ENCODE measurements around the gene PNMA6A. TPM values are rescaled to one million over a fixed set of nuclear protein-coding genes. Genes with fewer than 3 reads are reported as not detected.

The PNMA6A gene
- total and polyA plus RNA-seq, 2 of the 4 experiments (the other 2 are of a cell fraction), result 0.18 to 0.21 TPM

GRCh38 chrX:153060095-153060445 is 12.2 kb upstream of the PNMA6A start:
- peaks cover 17% of the 10 kb centered on the region for H3K27me3 ChIP-seq (ENCODE audit: control insufficient read depth, insufficient read depth, low read length)
- H3K27ac ChIP-seq (ENCODE audit: insufficient read depth, low read length), result no peak overlapping the region
- H2AK9ac ChIP-seq (replicated peaks; ENCODE audit: low read depth, low read length, poor library complexity), result no peak overlapping the region
- dilution Hi-C loops (cut with HindIII; ENCODE audit: low sequenced_read_pairs, unreplicated experiment), result no loop called here
- no peak overlapping the region for H2AFZ ChIP-seq (replicated peaks; ENCODE audit: low read length, poor library complexity)
- no peak overlapping the region for H3K14ac ChIP-seq (replicated peaks; ENCODE audit: low read depth, low read length)
- H2BK120ac ChIP-seq (ENCODE audit: low read depth, low read length), result no peak overlapping the region
- DNase-seq (no peak), ATAC-seq (ENCODE audit: low read depth) (no peak)
- no peak overlapping the region for H3K9ac ChIP-seq (ENCODE audit: low read depth, low read length)
- no peak overlapping the region for H4K8ac ChIP-seq (ENCODE audit: low read depth in 2 of 2, low read length in 2 of 2)
- H4K20me1 ChIP-seq (ENCODE audit: insufficient read depth, low read length), result no peaks in the 10 kb centered on the region
- H3K18ac ChIP-seq (ENCODE audit: low read depth, low read length), result no peak overlapping the region
- in situ Hi-C loops (cut with MboI; ENCODE audit: low sequenced_read_pairs), result no loop called here
- H3K36me3 ChIP-seq (ENCODE audit: control insufficient read depth, insufficient read depth, low read length), result no peaks in the 10 kb centered on the region
- ChIA-PET CTCF (interaction anchor here (0.5 kb wide), 1 partner anchor 130 kb away, joined by 3 read pairs; no protein-coding TSS in a partner anchor), POLR2A (ENCODE audit: unreplicated experiment) (no interaction called here)
- no peak overlapping the region for H2BK20ac ChIP-seq (ENCODE audit: low read depth, low read length)
- H3K4me1 ChIP-seq (ENCODE audit: control insufficient read depth, insufficient read depth, low read length), result peaks cover 1% of the 10 kb centered on the region; the same call in 1 of the 2 replicates
- H3K79me1 ChIP-seq (ENCODE audit: low read depth in 1 of 2, low read length in 2 of 2), result no peaks in the 10 kb centered on the region
- no peak overlapping the region for H3K56ac ChIP-seq (ENCODE audit: extremely low read depth, insufficient read depth, low read length)
- peaks cover 4% of the 10 kb centered on the region; the same call in 1 of the 2 replicates for H3K9me3 ChIP-seq (ENCODE audit: control insufficient read depth, insufficient read depth, low read length)
- H2AK5ac ChIP-seq (ENCODE audit: low read depth, low read length), result no peak overlapping the region
- no CpG with 5 or more reads among the region's 8 CpGs for WGBS, 2 experiments (ENCODE audit: extremely low coverage in 2 of 2, insufficient read length in 1 of 2)
- no peak overlapping the region for H3K4me3 ChIP-seq (ENCODE audit: insufficient read depth, low read depth, low read length)
- no peak overlapping the region for H3K4me2 ChIP-seq (ENCODE audit: low read depth, low read length)
- H2BK5ac ChIP-seq (ENCODE audit: low read depth, low read length, poor library complexity, severe bottlenecking), result no peak overlapping the region
- TF ChIP-seq MAFK (IDR thresholded peaks at IDR 0.05; ENCODE audit: low read depth, low read length) (no peak), SMC3 (IDR thresholded peaks at IDR 0.05; ENCODE audit: low read depth, low read length) (no peak), MAZ (IDR thresholded peaks at IDR 0.05; ENCODE audit: borderline replicate concordance, low read depth, low read length) (no peak), RCOR1 (IDR thresholded peaks at IDR 0.05; ENCODE audit: insufficient replicate concordance, low read length) (no peak), CEBPB (IDR thresholded peaks at IDR 0.05; ENCODE audit: low read depth, low read length) (no peak), FOS (IDR thresholded peaks at IDR 0.05; ENCODE audit: low read depth, low read length) (no peak), MXI1 (IDR thresholded peaks at IDR 0.05; ENCODE audit: borderline replicate concordance, low read depth, low read length) (no peak), CHD1 (IDR thresholded peaks at IDR 0.05; ENCODE audit: low read depth, low read length) (no peak), ELK1 (IDR thresholded peaks at IDR 0.05; ENCODE audit: borderline replicate concordance, low read depth, low read length) (no peak), RFX5 (IDR thresholded peaks at IDR 0.05; ENCODE audit: low read depth, low read length) (no peak), NFE2L2 (IDR thresholded peaks at IDR 0.05; ENCODE audit: low read depth, low read length) (no peak), BHLHE40 (IDR thresholded peaks at IDR 0.05; ENCODE audit: low read depth, low read length) (no peak), POLR2A (IDR thresholded peaks at IDR 0.05; ENCODE audit: low read depth, low read length) (no peak), USF2 (IDR thresholded peaks at IDR 0.05; ENCODE audit: low read depth, low read length) (no peak), RAD21 (IDR thresholded peaks at IDR 0.05; ENCODE audit: low read length) (no peak), CTCF (conservative IDR thresholded peaks at IDR 0.05; ENCODE audit: low read depth, low read length) (no peak)
- H4K91ac ChIP-seq (ENCODE audit: insufficient read depth, low read depth, low read length), result no peak overlapping the region
- no peaks in the 10 kb centered on the region for H3K9me1 ChIP-seq (ENCODE audit: insufficient read depth, low read length)
- H2BK15ac ChIP-seq (ENCODE audit: low read depth, low read length), result no peak overlapping the region
- no TSS peak for BruUV-seq (replicated peaks)
- no peak overlapping the region for H4K5ac ChIP-seq (ENCODE audit: low read depth, low read length)
- intact Hi-C loops (cut with micrococcal nuclease), result no loop called here
- no peak overlapping the region for H3K4ac ChIP-seq (ENCODE audit: low read depth, low read length)
- no peak overlapping the region for H3K23ac ChIP-seq (ENCODE audit: low read depth, low read length)
